Smooth muscle cell (in vitro differentiated cells): Measurements from ENCODE around the gene HPSE2. TPM values are rescaled to one million over a fixed set of nuclear protein-coding genes. Genes with fewer than 3 reads are reported as not detected.

Experiments used
- DNase-seq: peaks from one replicate; lab custom pipeline; 2025; ENCODE audit not compliant: unreplicated experiment; lab: John Stamatoyannopoulos, UW
- H2AFZ ChIP-seq: fragments of 200-600 bp; sonication (generic); 2 replicates; pipeline ENCODE4 v1.6.0; 2016; ENCODE audit warnings: antibody characterized with exemption, low read depth, mild to moderate bottlenecking
- H3F3A ChIP-seq: fragments of 200-600 bp; sonication (generic); 2 replicates; pipeline ENCODE4 v1.6.0; 2017; ENCODE audit warnings: antibody characterized with exemption, low read depth
- H3K27ac ChIP-seq: fragments of 200-600 bp; sonication (generic); 2 replicates; pipeline ENCODE4 v1.5.1; 2016; ENCODE audit warnings: low read depth, mild to moderate bottlenecking
- H3K27me3 ChIP-seq: fragments of 200-600 bp; sonication (generic); 2 replicates; pipeline ENCODE4 v1.6.1; 2016; ENCODE audit warnings: low read depth, mild to moderate bottlenecking
- H3K36me3 ChIP-seq: fragments of 200-600 bp; sonication (generic); 2 replicates; pipeline ENCODE4 v1.5.1; 2016; ENCODE audit warnings: low read depth
- H3K4me1 ChIP-seq: fragments of 200-600 bp; sonication (generic); 2 replicates; pipeline ENCODE4 v1.5.1; 2016; ENCODE audit warnings: low read depth
- H3K4me2 ChIP-seq: fragments of 200-600 bp; sonication (generic); 2 replicates; pipeline ENCODE4 v1.6.0; 2016; ENCODE audit warnings: mild to moderate bottlenecking
- H3K4me3 ChIP-seq: fragments of 200-600 bp; sonication (generic); 2 replicates; pipeline ENCODE4 v1.5.1; 2016; ENCODE audit warnings: mild to moderate bottlenecking
- H3K79me2 ChIP-seq: fragments of 200-600 bp; sonication (generic); 2 replicates; pipeline ENCODE4 v1.6.0; 2016; ENCODE audit warnings: low read depth, mild to moderate bottlenecking
- H3K9ac ChIP-seq: fragments of 200-600 bp; sonication (generic); 2 replicates; pipeline ENCODE4 v1.6.0; 2016; ENCODE audit warnings: low read depth
- H3K9me3 ChIP-seq: fragments of 200-600 bp; sonication (generic); replicated peaks from 2 replicates; pipeline ENCODE4 v1.5.1; 2016; ENCODE audit warnings: low read depth
- H4K20me1 ChIP-seq: fragments of 200-600 bp; sonication (generic); 2 replicates; pipeline ENCODE4 v1.6.0; 2016; ENCODE audit warnings: low read depth
- CTCF ChIP-seq: fragments of 200-600 bp; sonication (generic); IDR thresholded peaks from 2 replicates; pipeline ENCODE4 v1.5.1; 2017; ENCODE audit warnings: borderline replicate concordance, mild to moderate bottlenecking, antibody characterized with exemption; ENCODE audit not compliant: insufficient read depth, poor library complexity, severe bottlenecking
- WGBS: methylation state at CpG from one replicate; pipeline ENCODE4 v1.1.7; 2016; ENCODE audit warnings: low lambda C conversion rate; 5-methylcytosine and 5-hydroxymethylcytosine counted together
- polyA plus RNA-seq: library from polyadenylated mRNA; unstranded; fragments of >200 nt; fragmentation: Nextera tagmentation; extraction: Ambion mirVana; gene quantifications from 2 replicates; pipeline ENCODE4 v1.2.1, GENCODE V29; 2016
- total RNA-seq: library from RNA; depleted of rRNA; stranded (reverse); fragments of >200 nt; gene quantifications from 2 replicates; pipeline ENCODE4 v1.2.3, GENCODE V29; 2014

HPSE2 gene
- total and polyA plus RNA-seq, 2 experiments from 2014 or later, result 0.13 TPM; not detected in 1

DNA sequence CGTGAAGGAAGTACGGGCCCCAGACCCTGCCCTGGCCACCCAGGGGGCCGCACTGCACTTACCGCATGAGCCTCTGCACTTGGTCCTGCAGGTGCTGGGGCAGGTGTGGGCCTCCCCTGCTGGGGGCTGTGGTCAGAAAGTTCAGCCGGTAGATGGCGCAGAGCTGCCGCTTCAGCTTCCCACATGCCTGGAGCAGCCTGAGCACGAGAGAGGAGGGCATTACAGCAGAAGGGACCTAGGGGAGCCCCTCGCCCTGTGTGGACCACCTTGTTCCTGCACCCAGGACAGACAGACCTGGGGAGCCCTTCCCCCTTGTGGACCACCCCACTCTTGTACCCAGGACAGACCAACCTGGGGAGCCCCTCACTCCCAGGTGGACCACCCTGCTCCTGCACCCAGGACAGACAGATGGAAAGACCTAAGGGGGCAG, 811.9 kb downstream of the HPSE2 start:
- no peak for DNase-seq
- no peak overlapping the region for H3K4me3 ChIP-seq
- H3K27ac ChIP-seq, result no peak overlapping the region
- H3K4me2 ChIP-seq, result no peak overlapping the region
- WGBS, result 59% methylated on average over 9 of the region's 9 CpGs
- no peak overlapping the region for H2AFZ ChIP-seq
- H3K27me3 ChIP-seq, result no peaks in the 10 kb centered on the region
- H3K4me1 ChIP-seq, result no peaks in the 10 kb centered on the region
- H3K9me3 ChIP-seq, result no peaks in the 10 kb centered on the region
- no peaks in the 10 kb centered on the region for H4K20me1 ChIP-seq
- no peaks in the 10 kb centered on the region for H3K79me2 ChIP-seq
- peak; percentile 33 for TF ChIP-seq CTCF
- H3K9ac ChIP-seq, result no peak overlapping the region
- H3K36me3 ChIP-seq, result no peaks in the 10 kb centered on the region
- no peaks in the 10 kb centered on the region for H3F3A ChIP-seq

- H3K9me3 ChIP-seq, result no peaks in the 10 kb centered on the region
- H2AFZ ChIP-seq, result no peak overlapping the region
- H3K27me3 ChIP-seq, result no peaks in the 10 kb centered on the region
- TF ChIP-seq CTCF, result no peak
- no peak for DNase-seq
- no peaks in the 10 kb centered on the region for H3K36me3 ChIP-seq
- H3K4me1 ChIP-seq, result no peaks in the 10 kb centered on the region
- no peaks in the 10 kb centered on the region for H4K20me1 ChIP-seq
- H3K9ac ChIP-seq, result no peak overlapping the region
- H3K4me2 ChIP-seq, result no peak overlapping the region
- no peaks in the 10 kb centered on the region for H3K79me2 ChIP-seq
- H3F3A ChIP-seq, result no peaks in the 10 kb centered on the region
- H3K4me3 ChIP-seq, result no peak overlapping the region
- no peak overlapping the region for H3K27ac ChIP-seq
- WGBS, result 91% methylated on average over 10 of the region's 10 CpGs
Measured at GRCh38 chr10:98422182-98422581, 813.5 kb downstream of the HPSE2 start.

DNA sequence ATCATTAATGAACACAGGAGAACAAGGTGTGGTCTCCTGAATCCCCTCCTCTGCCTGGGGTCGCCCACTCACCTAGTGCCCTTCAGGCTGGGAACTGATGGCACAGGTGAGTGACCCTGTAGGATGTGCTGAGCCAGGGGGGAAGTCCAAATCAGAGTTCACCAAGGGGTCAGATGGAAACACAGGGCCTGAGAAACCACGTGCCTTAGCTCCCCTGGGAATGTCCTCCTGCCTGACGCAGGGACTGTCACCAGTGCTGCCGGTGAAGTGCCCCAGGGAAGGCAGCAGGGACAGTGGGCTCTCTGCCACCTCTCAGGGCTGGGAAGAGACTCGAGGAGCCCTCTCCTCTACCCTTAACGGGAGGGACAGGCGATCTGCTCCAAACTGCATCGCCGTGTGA, 814.9 kb downstream of the HPSE2 start:
- no peaks in the 10 kb centered on the region for H3K79me2 ChIP-seq
- H3K27ac ChIP-seq, result no peak overlapping the region
- H3K4me2 ChIP-seq, result no peak overlapping the region
- no peaks in the 10 kb centered on the region for H3K27me3 ChIP-seq
- no peaks in the 10 kb centered on the region for H3K4me1 ChIP-seq
- 95% methylated on average over 9 of the region's 9 CpGs for WGBS
- no peaks in the 10 kb centered on the region for H4K20me1 ChIP-seq
- no peaks in the 10 kb centered on the region for H3K9me3 ChIP-seq
- H3K4me3 ChIP-seq, result no peak overlapping the region
- TF ChIP-seq CTCF, result no peak
- H3K36me3 ChIP-seq, result no peaks in the 10 kb centered on the region
- H2AFZ ChIP-seq, result no peak overlapping the region
- DNase-seq, result no peak
- no peaks in the 10 kb centered on the region for H3F3A ChIP-seq
- H3K9ac ChIP-seq, result no peak overlapping the region

DNA sequence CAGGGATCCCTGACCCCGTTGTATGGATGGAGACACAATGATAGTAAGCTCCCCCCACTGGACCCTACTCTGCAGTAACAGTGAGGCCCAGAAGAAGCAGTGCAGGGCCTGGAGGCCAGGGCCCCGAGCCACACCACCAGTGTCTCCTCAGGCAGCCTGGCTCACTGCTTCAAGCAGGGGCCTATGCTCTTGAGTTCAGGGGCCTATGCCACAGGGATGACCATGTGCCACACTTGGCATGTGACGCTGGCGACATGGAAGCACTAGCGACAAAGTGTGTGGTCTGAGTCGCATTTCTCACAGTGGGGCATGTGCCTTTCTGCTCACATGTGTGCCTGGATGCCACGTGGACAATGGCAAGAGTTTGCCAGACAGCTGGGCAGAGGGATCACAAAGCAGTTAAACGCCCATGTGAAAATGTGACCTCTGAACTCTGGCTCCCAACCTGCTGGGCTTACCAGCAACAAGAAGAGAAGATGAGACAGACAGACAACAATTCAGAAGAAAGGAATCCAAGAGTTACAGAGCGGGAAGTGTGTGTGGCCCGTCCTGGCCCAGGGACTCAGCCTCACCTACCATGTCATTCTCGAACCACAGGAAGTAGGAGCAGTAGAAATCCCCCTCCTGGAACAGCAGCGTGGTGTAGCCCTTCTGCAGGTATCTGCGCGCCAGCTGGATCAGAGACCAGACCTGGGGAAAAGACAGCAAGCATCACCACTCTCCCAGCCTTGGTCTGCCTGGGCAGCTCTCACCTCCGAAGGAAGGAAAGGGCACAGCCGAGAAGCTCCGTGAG, 816.0 kb downstream of the HPSE2 start:
- no peaks in the 10 kb centered on the region for H4K20me1 ChIP-seq
- no peak for DNase-seq
- no peak overlapping the region for H3K27ac ChIP-seq
- no peaks in the 10 kb centered on the region for H3K79me2 ChIP-seq
- no peaks in the 10 kb centered on the region for H3K27me3 ChIP-seq
- no peaks in the 10 kb centered on the region for H3K9me3 ChIP-seq
- TF ChIP-seq CTCF, result no peak
- H3K4me2 ChIP-seq, result no peak overlapping the region
- H3K36me3 ChIP-seq, result no peaks in the 10 kb centered on the region
- H3K9ac ChIP-seq, result no peak overlapping the region
- no peak overlapping the region for H3K4me3 ChIP-seq
- no peak overlapping the region for H2AFZ ChIP-seq
- 95% methylated on average over 17 of the region's 17 CpGs for WGBS
- peaks cover under 1% of the 10 kb centered on the region for H3K4me1 ChIP-seq
- H3F3A ChIP-seq, result no peaks in the 10 kb centered on the region
